ENCODE measurements around the gene TGM6. TPM values are rescaled to one million over a fixed set of nuclear protein-coding genes. Genes with fewer than 3 reads are reported as not detected.

TGM6 gene
- total RNA-seq: under 1 TPM in 1 of 4 donors, not detected in 3; 0.65 TPM

GRCh38 chr20:2380601-2381000 lies at the start of gene TGM6:
Gene TGM6 (plus strand): TSS chr20:2380901. CDS start chr20:2380969, 68 bp downstream.
- WGBS, 2 donors: 87 to 89% methylated on average over 10 of the region's 10 CpGs
- no peak for TF ChIP-seq POLR2A (IDR thresholded peaks at IDR 0.05)
- no peak for TF ChIP-seq CTCF (IDR thresholded peaks at IDR 0.05)
- intact Hi-C loops (cut with DNase I; ENCODE audit: low total_unique reads): no loop called here
- DNase-seq (ENCODE audit: low spot score in 2 of 2): peak in 1 of 2 donors; percentile 37
- no peak within 1 kb of the TSS for H3K4me3 ChIP-seq (ENCODE audit: low read depth, poor library complexity, severe bottlenecking)

- 82 to 84% methylated on average over 5 of the region's 5 CpGs for WGBS, 2 donors
- intact Hi-C loops (cut with DNase I; ENCODE audit: low total_unique reads): no loop called here
- H3K4me3 ChIP-seq (ENCODE audit: low read depth, poor library complexity, severe bottlenecking): no peak overlapping the region
- TF ChIP-seq CTCF (IDR thresholded peaks at IDR 0.05) (no peak), POLR2A (IDR thresholded peaks at IDR 0.05) (no peak)
- DNase-seq (ENCODE audit: low spot score in 2 of 2): peak in 1 of 2 donors; percentile 23
Measured at GRCh38 chr20:2331106-2331505, 49.6 kb upstream of the TGM6 start.

GRCh38 chr20:2331901-2332565 lies 48.7 kb upstream of the TGM6 start:
- 81 to 84% methylated on average over 17 of the region's 17 CpGs for WGBS, 2 donors
- intact Hi-C loops (cut with DNase I; ENCODE audit: low total_unique reads): no loop called here
- H3K4me3 ChIP-seq (ENCODE audit: low read depth, poor library complexity, severe bottlenecking): no peak overlapping the region
- DNase-seq (ENCODE audit: low spot score in 2 of 2): peak in 1 of 2 donors; percentile 64
- TF ChIP-seq POLR2A (IDR thresholded peaks at IDR 0.05) (no peak), CTCF (IDR thresholded peaks at IDR 0.05) (no peak)

GRCh38 chr20:2332711-2333110 lies 48.0 kb upstream of the TGM6 start:
- intact Hi-C loops (cut with DNase I; ENCODE audit: low total_unique reads): no loop called here
- peak in 1 of 2 donors; percentile 58 for DNase-seq (ENCODE audit: low spot score in 2 of 2)
- WGBS, 2 donors: 36% methylated on average over 4 of the region's 4 CpGs

GRCh38 chr20:2333821-2334220 lies 46.9 kb upstream of the TGM6 start:
- no peak overlapping the region for H3K4me3 ChIP-seq (ENCODE audit: low read depth, poor library complexity, severe bottlenecking)
- intact Hi-C loops (cut with DNase I; ENCODE audit: low total_unique reads): no loop called here
- peak in 1 of 2 donors; percentile 63 for DNase-seq (ENCODE audit: low spot score in 2 of 2)
- WGBS, 2 donors: 79 to 81% methylated on average over 6 of the region's 6 CpGs
- TF ChIP-seq CTCF (IDR thresholded peaks at IDR 0.05): no peak
- TF ChIP-seq POLR2A (IDR thresholded peaks at IDR 0.05): no peak

More at GRCh38 chr20:2332711-2333110, 48.0 kb upstream of the TGM6 start:
- no peak for TF ChIP-seq POLR2A (IDR thresholded peaks at IDR 0.05)
- no peak for TF ChIP-seq CTCF (IDR thresholded peaks at IDR 0.05)
- no peak overlapping the region for H3K4me3 ChIP-seq (ENCODE audit: low read depth, poor library complexity, severe bottlenecking)

Measured in lower leg skin (tissue), 4 donors.